Esophagus squamous epithelium (tissue), 4 donors: ENCODE results near the gene RBM10.

Experiments
- POLR2A ChIP-seq, 4 donors: fragments of 450-650 bp; IDR thresholded peaks; one replicate each; pipeline ENCODE4 v1.6.1; 2017; ENCODE audit warnings: antibody characterized with exemption in 4 of 4, mild to moderate bottlenecking in 4 of 4, moderate library complexity in 3 of 4
- TF ChIP-seq, protein P1 (sequence below), 6 experiments: fragments of 450-650 bp in 4 of 6; fragments of 200-600 bp in 2 of 6; sonication (generic) in 2 of 6; IDR thresholded peaks; one replicate each; pipeline ENCODE4 v1.5.1; 2016 to 2019; ENCODE audit warnings: antibody characterized with exemption in 6 of 6, mild to moderate bottlenecking in 4 of 6, moderate library complexity in 4 of 6

DNA sequence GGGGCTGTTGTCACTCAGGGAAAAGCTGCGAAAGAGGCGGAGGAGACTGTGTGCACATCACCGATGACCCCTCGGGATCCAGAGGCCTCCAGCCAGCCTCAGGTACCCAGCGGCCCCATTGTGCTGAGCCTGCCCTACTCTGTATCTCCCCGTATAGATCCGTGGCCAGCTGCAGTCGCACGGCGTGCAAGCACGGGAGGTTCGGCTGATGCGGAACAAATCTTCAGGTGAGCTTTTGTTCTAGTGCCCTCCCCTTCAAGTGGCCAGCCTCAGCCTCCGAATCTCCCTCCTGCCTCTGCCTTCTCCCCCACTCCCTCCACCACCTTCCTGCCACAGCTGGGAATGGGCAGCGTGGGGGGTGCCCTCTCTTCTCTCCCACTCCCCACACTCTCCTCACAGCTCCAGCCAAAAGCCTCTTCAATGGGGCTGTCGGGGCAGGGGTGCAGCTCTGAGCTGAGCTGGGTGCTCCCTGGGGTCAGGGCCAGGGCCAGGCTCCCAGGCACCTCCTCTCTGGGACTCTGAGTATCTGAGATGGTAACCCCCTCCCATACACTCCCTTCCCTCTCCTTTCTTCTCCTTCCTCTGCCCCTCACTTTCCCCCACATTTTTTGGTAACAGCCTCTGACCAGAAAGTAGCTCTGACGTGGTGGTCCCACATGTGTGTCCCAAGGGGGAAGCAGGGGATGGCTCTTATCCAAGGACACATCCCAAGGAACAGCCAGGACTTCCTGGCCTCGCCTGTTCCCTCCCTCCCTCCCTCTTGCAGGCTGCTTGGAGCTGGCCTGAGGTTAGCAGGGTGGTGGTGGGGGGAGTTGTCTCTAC, 28.2 kb downstream of the RBM10 start:
- no peak for TF ChIP-seq POLR2A (IDR thresholded peaks at IDR 0.05)
- TF ChIP-seq, protein P1, sequence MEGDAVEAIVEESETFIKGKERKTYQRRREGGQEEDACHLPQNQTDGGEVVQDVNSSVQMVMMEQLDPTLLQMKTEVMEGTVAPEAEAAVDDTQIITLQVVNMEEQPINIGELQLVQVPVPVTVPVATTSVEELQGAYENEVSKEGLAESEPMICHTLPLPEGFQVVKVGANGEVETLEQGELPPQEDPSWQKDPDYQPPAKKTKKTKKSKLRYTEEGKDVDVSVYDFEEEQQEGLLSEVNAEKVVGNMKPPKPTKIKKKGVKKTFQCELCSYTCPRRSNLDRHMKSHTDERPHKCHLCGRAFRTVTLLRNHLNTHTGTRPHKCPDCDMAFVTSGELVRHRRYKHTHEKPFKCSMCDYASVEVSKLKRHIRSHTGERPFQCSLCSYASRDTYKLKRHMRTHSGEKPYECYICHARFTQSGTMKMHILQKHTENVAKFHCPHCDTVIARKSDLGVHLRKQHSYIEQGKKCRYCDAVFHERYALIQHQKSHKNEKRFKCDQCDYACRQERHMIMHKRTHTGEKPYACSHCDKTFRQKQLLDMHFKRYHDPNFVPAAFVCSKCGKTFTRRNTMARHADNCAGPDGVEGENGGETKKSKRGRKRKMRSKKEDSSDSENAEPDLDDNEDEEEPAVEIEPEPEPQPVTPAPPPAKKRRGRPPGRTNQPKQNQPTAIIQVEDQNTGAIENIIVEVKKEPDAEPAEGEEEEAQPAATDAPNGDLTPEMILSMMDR (IDR thresholded peaks at IDR 0.05) = no peak
